Measurements from ENCODE around the gene HOXA1. TPM values are rescaled to one million over a fixed set of nuclear protein-coding genes. Genes with fewer than 3 reads are reported as not detected.

HOXA1 gene
- total and polyA plus RNA-seq, 2 of the 8 experiments (the other 6 are each of a cell fraction or from before 2014, with no cell fraction given), result not detected

- TF ChIP-seq POU5F1 (IDR thresholded peaks at IDR 0.05; ENCODE audit: low read depth, low read length) (no peak), HDAC2 (IDR thresholded peaks at IDR 0.05; ENCODE audit: borderline replicate concordance in 1 of 2, low read depth in 2 of 2, low read length in 2 of 2) (no peak), EGR1 (IDR thresholded peaks at IDR 0.05; ENCODE audit: borderline replicate concordance, low read depth, low read length) (no peak), NRF1 (IDR thresholded peaks at IDR 0.05; ENCODE audit: low read depth, low read length) (no peak), KDM5A (IDR thresholded peaks at IDR 0.05; ENCODE audit: low read length) (no peak), HDAC6 (IDR thresholded peaks at IDR 0.05; ENCODE audit: low read depth, low read length) (no peak), KDM4A (IDR thresholded peaks at IDR 0.05; ENCODE audit: low read depth, low read length, severe bottlenecking) (peak; percentile 12), SIRT6 (IDR thresholded peaks at IDR 0.05; ENCODE audit: low read length) (no peak), YY1 (IDR thresholded peaks at IDR 0.05; ENCODE audit: low read depth, low read length) (no peak), SP2 (IDR thresholded peaks at IDR 0.05; ENCODE audit: low read length) (no peak), BACH1 (IDR thresholded peaks at IDR 0.05; ENCODE audit: low read length) (no peak), CHD2 (IDR thresholded peaks at IDR 0.05; ENCODE audit: low read length) (no peak), SIX5 (IDR thresholded peaks at IDR 0.05; ENCODE audit: low read depth, low read length) (no peak), ZNF274 (IDR thresholded peaks at IDR 0.05; ENCODE audit: borderline replicate concordance, extremely low read depth, low read length) (no peak), SUZ12 (IDR thresholded peaks at IDR 0.05; ENCODE audit: low read length) (no peak; the same call in 1 of the 2 replicates), GTF2F1 (IDR thresholded peaks at IDR 0.05; ENCODE audit: borderline replicate concordance, low read depth, low read length) (no peak), BCL11A (IDR thresholded peaks at IDR 0.05; ENCODE audit: low read depth in 2 of 2, low read length in 2 of 2) (no peak), RBBP5 (IDR thresholded peaks at IDR 0.05; ENCODE audit: borderline replicate concordance, low read depth, low read length) (no peak), CBX5 (IDR thresholded peaks at IDR 0.05; ENCODE audit: low read depth, low read length) (no peak), CREB1 (IDR thresholded peaks at IDR 0.05) (no peak), POLR2A (IDR thresholded peaks at IDR 0.05; ENCODE audit: control extremely low read depth in 1 of 2, low read depth in 2 of 2, low read length in 2 of 2) (no peak), TBP (IDR thresholded peaks at IDR 0.05; ENCODE audit: low read depth, low read length) (no peak), TCF12 (IDR thresholded peaks at IDR 0.05; ENCODE audit: low read depth, low read length) (no peak), KDM1A (IDR thresholded peaks at IDR 0.05; ENCODE audit: borderline replicate concordance, low read length) (no peak), MAX (IDR thresholded peaks at IDR 0.05) (no peak)
Observed at GRCh38 chr7:27107391-27108381, 11.9 kb upstream of the HOXA1 start (continued).
